BLaER1 (cell line): ENCODE results near the gene ZHX3.
A peak's percentile ranks its signal among the peaks of the same experiment; 100 is the strongest.

Source experiments
- H3K27ac ChIP-seq: shearing (Covaris generic); formaldehyde crosslinking; 2 replicates; pipeline ENCODE4 v1.8.1; 2022
- H3K27me3 ChIP-seq: shearing (Covaris generic); formaldehyde crosslinking; 2 replicates; pipeline ENCODE4 v1.8.1; 2022
- H3K36me3 ChIP-seq: shearing (Covaris generic); formaldehyde crosslinking; 2 replicates; pipeline ENCODE4 v1.8.1; 2022
- H3K4me1 ChIP-seq: shearing (Covaris generic); formaldehyde crosslinking; 2 replicates; pipeline ENCODE4 v1.8.1; 2022
- H3K4me2 ChIP-seq: shearing (Covaris generic); formaldehyde crosslinking; 2 replicates; pipeline ENCODE4 v1.8.1; 2022
- H3K4me3 ChIP-seq: shearing (Covaris generic); formaldehyde crosslinking; 2 replicates; pipeline ENCODE4 v1.8.1; 2022
- H3K9ac ChIP-seq: shearing (Covaris generic); formaldehyde crosslinking; 2 replicates; pipeline ENCODE4 v1.8.1; 2022
- H3K9me3 ChIP-seq: shearing (Covaris generic); formaldehyde crosslinking; 2 replicates; pipeline ENCODE4 v1.8.1; 2022
- H4K20me1 ChIP-seq: shearing (Covaris generic); formaldehyde crosslinking; 2 replicates; pipeline ENCODE4 v1.8.1; 2022
- Cebpa-rat ChIP-seq: shearing (Covaris generic); IDR thresholded peaks from 2 replicates; pipeline ENCODE4 v1.8.1; 2022

The ZHX3 gene

GRCh38 chr20:41148942-41149341 is 168.6 kb downstream of the ZHX3 start:
- no peaks in the 10 kb centered on the region for H3K9me3 ChIP-seq
- H3K36me3 ChIP-seq = peaks cover 86% of the 10 kb centered on the region
- H3K4me2 ChIP-seq = no peak overlapping the region
- no peak for TF ChIP-seq Cebpa-rat
- no peak overlapping the region for H3K27ac ChIP-seq
- H4K20me1 ChIP-seq = peaks cover 100% of the 10 kb centered on the region
- no peaks in the 10 kb centered on the region for H3K27me3 ChIP-seq
- peaks cover 83% of the 10 kb centered on the region for H3K4me1 ChIP-seq
- H3K4me3 ChIP-seq = no peak overlapping the region
- no peak overlapping the region for H3K9ac ChIP-seq

GRCh38 chr20:41147767-41148191 is 169.8 kb downstream of the ZHX3 start:
- peak overlapping the region; percentile 44 for H3K4me2 ChIP-seq

GRCh38 chr20:41145821-41146620 is 171.5 kb downstream of the ZHX3 start:
- Histone ChIP-seq H3K9ac (no peak overlapping the region), H3K27ac (no peak overlapping the region), H3K36me3 (peaks cover 90% of the 10 kb centered on the region), H4K20me1 (peaks cover 100% of the 10 kb centered on the region), H3K4me3 (no peak overlapping the region), H3K27me3 (no peaks in the 10 kb centered on the region), H3K4me2 (peak overlapping the region; percentile 44), H3K9me3 (no peaks in the 10 kb centered on the region), H3K4me1 (peaks cover 87% of the 10 kb centered on the region)
- no peak for TF ChIP-seq Cebpa-rat

More at GRCh38 chr20:41147767-41148191, 169.8 kb downstream of the ZHX3 start:
- no peak overlapping the region for H3K27ac ChIP-seq
- TF ChIP-seq Cebpa-rat = no peak
- peaks cover 83% of the 10 kb centered on the region for H3K4me1 ChIP-seq
- no peak overlapping the region for H3K9ac ChIP-seq
- H3K9me3 ChIP-seq = no peaks in the 10 kb centered on the region
- peaks cover 93% of the 10 kb centered on the region for H3K36me3 ChIP-seq
- H3K27me3 ChIP-seq = no peaks in the 10 kb centered on the region
- peaks cover 100% of the 10 kb centered on the region for H4K20me1 ChIP-seq
- no peak overlapping the region for H3K4me3 ChIP-seq

DNA sequence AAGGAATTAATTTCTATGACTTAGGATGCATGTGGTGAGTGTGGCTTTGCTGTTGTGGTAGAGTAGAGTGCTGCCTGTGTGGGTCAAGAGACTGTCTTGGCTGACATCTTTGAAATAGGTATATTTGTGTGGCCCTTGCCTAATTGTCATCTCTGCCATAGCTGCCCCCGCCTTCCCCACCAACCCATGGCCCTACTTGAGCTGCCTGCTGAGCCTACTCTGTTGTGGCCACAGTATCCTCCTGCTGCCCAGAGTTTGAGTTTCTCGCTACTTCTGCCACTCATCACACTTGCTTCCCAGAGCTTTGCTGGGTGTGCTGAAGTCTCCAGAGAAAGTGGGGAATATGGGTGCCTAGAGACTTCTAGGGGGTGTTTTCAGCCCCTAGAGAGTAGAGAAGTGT is 172.2 kb downstream of the ZHX3 start:
- Histone ChIP-seq H3K9me3 (no peaks in the 10 kb centered on the region), H4K20me1 (peaks cover 100% of the 10 kb centered on the region), H3K4me1 (peaks cover 87% of the 10 kb centered on the region), H3K9ac (no peak overlapping the region), H3K4me2 (peak overlapping the region; percentile 44), H3K27me3 (no peaks in the 10 kb centered on the region), H3K27ac (no peak overlapping the region), H3K36me3 (peaks cover 85% of the 10 kb centered on the region), H3K4me3 (no peak overlapping the region)
- no peak for TF ChIP-seq Cebpa-rat

- peaks cover 72% of the 10 kb centered on the region for H3K36me3 ChIP-seq
- H3K27ac ChIP-seq = no peak overlapping the region
- no peak for TF ChIP-seq Cebpa-rat
- peak overlapping the region; percentile 88 for H3K4me2 ChIP-seq
- H3K9ac ChIP-seq = no peak overlapping the region
- no peaks in the 10 kb centered on the region for H3K9me3 ChIP-seq
- peaks cover 100% of the 10 kb centered on the region for H4K20me1 ChIP-seq
- H3K4me3 ChIP-seq = no peak overlapping the region
- no peaks in the 10 kb centered on the region for H3K27me3 ChIP-seq
- H3K4me1 ChIP-seq = peaks cover 95% of the 10 kb centered on the region
Measured at GRCh38 chr20:41143354-41143753, 174.2 kb downstream of the ZHX3 start.

DNA sequence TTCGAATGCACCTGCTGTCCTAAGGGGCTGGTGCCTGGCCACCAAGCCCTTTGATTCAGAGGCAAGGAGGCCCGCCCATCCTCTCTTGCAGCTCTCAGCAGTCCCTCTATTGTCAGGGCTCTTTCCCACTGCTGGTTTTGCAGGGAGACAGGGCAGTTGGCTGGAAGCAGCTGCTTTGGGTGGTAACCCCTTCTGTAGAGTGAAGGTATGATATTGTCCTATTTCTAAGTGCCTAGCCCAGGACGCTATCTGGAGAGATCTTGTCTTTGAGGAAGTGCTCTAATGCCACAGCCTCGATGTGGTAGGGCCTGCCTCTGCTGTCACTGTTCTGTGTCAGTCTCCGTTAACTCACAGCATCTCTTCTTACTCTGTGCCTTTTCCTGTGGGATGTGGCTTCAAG is 174.6 kb downstream of the ZHX3 start:
- peak overlapping the region; percentile 88 for H3K4me2 ChIP-seq
- peaks cover 93% of the 10 kb centered on the region for H3K4me1 ChIP-seq
- no peak for TF ChIP-seq Cebpa-rat
- H3K9ac ChIP-seq = no peak overlapping the region
- no peaks in the 10 kb centered on the region for H3K9me3 ChIP-seq
- peaks cover 68% of the 10 kb centered on the region for H3K36me3 ChIP-seq
- H3K27me3 ChIP-seq = no peaks in the 10 kb centered on the region
- no peak overlapping the region for H3K27ac ChIP-seq
- H3K4me3 ChIP-seq = no peak overlapping the region
- H4K20me1 ChIP-seq = peaks cover 100% of the 10 kb centered on the region

DNA sequence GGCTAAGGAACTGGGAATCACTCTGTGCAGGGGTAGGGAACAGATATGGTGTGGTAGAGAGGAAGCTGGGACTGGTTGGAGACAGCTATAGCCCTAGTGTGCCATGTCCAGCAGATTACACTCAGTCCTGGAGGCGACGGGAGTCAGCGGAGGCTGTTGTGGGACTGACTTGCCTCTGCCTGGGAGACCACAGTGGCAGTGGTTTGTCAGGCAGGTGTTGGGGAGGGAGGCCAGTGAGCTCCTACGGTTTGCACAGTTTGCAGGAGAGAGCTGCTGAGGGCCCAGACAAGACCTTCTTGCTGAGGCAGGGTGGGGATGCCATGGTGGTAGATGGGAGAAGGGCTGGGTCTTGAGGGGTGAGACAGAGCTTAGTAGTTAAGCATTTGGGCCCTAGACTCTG is 175.3 kb downstream of the ZHX3 start:
- H3K9me3 ChIP-seq = no peaks in the 10 kb centered on the region
- peaks cover 61% of the 10 kb centered on the region for H3K36me3 ChIP-seq
- TF ChIP-seq Cebpa-rat = no peak
- H3K9ac ChIP-seq = no peak overlapping the region
- H3K4me3 ChIP-seq = no peak overlapping the region
- peaks cover 95% of the 10 kb centered on the region for H4K20me1 ChIP-seq
- H3K27me3 ChIP-seq = no peaks in the 10 kb centered on the region
- peak overlapping the region; percentile 74; the same call in 1 of the 2 replicates for H3K27ac ChIP-seq
- H3K4me2 ChIP-seq = peak overlapping the region; percentile 88
- H3K4me1 ChIP-seq = peaks cover 86% of the 10 kb centered on the region

DNA sequence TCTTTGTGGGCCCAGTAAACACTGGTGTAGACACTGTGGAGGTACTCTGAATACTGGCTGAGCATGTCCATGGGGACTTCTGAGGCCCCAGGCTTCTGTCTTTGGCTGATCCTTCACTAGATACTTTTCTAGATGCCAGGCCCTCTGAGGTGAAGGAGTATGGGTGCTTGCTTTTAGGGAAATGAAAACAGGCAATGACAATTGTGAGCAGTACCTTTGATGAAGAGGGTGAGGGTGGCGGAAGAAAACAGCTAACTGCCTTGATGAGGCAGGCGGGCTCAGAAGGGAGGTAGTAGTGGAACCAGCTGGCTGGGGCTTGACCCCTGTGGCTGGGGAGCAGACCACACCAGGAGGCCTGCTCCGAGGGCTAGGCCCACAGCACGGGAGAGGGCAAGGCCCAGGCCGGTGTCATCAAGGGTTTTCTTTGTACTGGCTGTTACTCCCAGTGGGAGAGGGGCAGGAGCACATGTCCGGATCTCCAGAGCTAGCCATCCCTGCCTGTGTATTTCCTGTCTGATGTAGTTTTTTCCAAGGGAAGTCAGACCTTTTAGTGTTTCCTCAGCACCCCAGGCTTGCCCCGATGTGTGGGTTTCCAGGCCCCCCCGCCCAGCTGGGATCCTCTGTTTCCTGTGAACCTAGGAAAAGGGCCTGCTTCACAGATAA is 176.2 kb downstream of the ZHX3 start:
- H3K4me3 ChIP-seq = peak overlapping the region; percentile 44
- H3K27me3 ChIP-seq = no peaks in the 10 kb centered on the region
- peaks cover 80% of the 10 kb centered on the region for H3K4me1 ChIP-seq
- no peaks in the 10 kb centered on the region for H3K9me3 ChIP-seq
- peak overlapping the region; percentile 94 for H3K9ac ChIP-seq
- peak overlapping the region; percentile 74 for H3K27ac ChIP-seq
- peak overlapping the region; percentile 88 for H3K4me2 ChIP-seq
- H4K20me1 ChIP-seq = peaks cover 85% of the 10 kb centered on the region
- TF ChIP-seq Cebpa-rat = no peak
- peaks cover 51% of the 10 kb centered on the region for H3K36me3 ChIP-seq

GRCh38 chr20:41140226-41141133 is 177.1 kb downstream of the ZHX3 start:
- H3K4me2 ChIP-seq = peak overlapping the region; percentile 88
- TF ChIP-seq Cebpa-rat = no peak
- H3K9ac ChIP-seq = peak overlapping the region; percentile 94
- no peaks in the 10 kb centered on the region for H3K27me3 ChIP-seq
- peak overlapping the region; percentile 44; the same call in 1 of the 2 replicates for H3K4me3 ChIP-seq
- H3K9me3 ChIP-seq = no peaks in the 10 kb centered on the region
- H3K27ac ChIP-seq = peak overlapping the region; percentile 74
- H3K4me1 ChIP-seq = peaks cover 80% of the 10 kb centered on the region
- H3K36me3 ChIP-seq = peaks cover 43% of the 10 kb centered on the region
- peaks cover 77% of the 10 kb centered on the region for H4K20me1 ChIP-seq
